ENCODE results near the gene NADSYN1.

DNA sequence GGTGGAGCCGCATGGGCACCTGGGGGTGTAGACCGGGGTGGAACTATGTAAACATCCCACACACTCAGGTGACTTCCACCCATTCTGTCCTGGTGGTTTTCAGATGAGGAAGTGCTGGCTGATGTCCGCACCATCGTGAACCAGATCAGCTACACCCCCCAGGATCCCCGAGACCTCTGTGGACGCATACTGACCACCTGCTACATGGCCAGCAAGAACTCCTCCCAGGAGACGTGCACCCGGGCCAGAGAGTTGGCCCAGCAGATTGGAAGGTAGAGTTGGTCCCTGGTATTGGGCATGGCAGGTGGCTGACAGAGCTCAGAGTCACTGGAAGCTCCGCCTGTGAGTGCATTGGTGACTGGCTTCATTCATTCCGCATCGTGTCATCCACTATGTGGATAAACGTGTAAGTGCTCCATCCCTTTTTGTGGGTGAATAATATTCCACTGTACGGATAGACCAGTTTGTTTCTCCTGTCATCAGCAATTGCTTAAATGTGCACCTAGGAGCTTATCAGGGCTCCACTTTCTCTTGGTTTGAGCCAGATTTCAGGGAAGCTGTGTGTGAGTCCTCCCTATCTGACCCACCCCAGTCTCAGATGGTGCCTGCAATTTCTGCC is 29.9 kb downstream of the NADSYN1 start:
- TF ChIP-seq EZH2 (IDR thresholded peaks at IDR 0.05; ENCODE audit: borderline replicate concordance, low read length): no peak
- TF ChIP-seq, protein P1, sequence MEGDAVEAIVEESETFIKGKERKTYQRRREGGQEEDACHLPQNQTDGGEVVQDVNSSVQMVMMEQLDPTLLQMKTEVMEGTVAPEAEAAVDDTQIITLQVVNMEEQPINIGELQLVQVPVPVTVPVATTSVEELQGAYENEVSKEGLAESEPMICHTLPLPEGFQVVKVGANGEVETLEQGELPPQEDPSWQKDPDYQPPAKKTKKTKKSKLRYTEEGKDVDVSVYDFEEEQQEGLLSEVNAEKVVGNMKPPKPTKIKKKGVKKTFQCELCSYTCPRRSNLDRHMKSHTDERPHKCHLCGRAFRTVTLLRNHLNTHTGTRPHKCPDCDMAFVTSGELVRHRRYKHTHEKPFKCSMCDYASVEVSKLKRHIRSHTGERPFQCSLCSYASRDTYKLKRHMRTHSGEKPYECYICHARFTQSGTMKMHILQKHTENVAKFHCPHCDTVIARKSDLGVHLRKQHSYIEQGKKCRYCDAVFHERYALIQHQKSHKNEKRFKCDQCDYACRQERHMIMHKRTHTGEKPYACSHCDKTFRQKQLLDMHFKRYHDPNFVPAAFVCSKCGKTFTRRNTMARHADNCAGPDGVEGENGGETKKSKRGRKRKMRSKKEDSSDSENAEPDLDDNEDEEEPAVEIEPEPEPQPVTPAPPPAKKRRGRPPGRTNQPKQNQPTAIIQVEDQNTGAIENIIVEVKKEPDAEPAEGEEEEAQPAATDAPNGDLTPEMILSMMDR (IDR thresholded peaks at IDR 0.05; ENCODE audit: low read length): no peak
